NCI-H128 (cell line): Measurements from ENCODE around the gene CHRDL1.
"Not testable (repeated sequence)": the region's sequence is repeated elsewhere in the genome, so short reads cannot be mapped to it uniquely, and the experiment has no call there.

Source experiments
- DNase-seq: peaks from one replicate; lab custom pipeline; 2025; ENCODE audit not compliant: unreplicated experiment; lab: John Stamatoyannopoulos, UW

Gene CHRDL1, protein sequence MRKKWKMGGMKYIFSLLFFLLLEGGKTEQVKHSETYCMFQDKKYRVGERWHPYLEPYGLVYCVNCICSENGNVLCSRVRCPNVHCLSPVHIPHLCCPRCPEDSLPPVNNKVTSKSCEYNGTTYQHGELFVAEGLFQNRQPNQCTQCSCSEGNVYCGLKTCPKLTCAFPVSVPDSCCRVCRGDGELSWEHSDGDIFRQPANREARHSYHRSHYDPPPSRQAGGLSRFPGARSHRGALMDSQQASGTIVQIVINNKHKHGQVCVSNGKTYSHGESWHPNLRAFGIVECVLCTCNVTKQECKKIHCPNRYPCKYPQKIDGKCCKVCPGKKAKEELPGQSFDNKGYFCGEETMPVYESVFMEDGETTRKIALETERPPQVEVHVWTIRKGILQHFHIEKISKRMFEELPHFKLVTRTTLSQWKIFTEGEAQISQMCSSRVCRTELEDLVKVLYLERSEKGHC

DNA sequence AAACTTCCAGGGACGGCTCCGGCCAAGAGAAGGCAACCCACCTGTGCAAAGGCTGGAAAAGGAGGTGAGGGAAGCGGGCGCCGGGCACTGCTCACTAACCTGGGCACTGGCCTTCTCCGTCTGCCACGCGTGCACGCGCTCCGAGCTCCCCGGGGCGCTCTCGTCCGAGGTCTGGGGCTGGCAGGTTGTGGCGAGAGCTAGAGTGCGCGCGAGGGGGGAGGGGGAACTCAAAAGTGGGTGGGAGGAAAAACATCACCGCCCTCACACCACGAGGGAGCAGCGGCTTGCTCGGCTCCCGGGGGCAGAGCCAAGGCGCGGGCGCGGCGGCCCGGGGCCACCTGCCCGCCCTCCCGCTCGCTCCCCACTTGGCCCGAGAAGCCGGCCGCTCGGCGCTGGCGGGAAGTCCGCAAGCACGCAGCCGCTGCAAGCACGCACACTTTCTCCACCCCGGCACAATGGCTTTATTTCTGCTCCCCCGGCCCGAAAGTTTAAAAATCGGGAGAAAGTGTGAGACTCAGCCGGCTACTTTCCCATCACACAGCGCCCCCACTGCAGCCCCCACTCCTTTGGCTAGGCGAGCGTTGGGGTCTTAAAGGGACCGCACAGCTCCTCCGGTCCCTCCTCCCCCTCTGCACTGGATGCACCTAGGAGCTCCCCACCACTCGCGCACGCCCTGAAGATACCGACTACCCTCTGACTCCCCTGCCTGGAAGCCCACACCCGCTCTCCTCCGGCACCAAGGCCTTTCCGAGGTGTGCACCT is at the start of gene CHRDL1:
Gene CHRDL1 (minus strand): TSS at position 173 of the 762 bp plus-strand sequence. CDS start 3,636 bp downstream, outside the sequence.
- no peak for DNase-seq

DNA sequence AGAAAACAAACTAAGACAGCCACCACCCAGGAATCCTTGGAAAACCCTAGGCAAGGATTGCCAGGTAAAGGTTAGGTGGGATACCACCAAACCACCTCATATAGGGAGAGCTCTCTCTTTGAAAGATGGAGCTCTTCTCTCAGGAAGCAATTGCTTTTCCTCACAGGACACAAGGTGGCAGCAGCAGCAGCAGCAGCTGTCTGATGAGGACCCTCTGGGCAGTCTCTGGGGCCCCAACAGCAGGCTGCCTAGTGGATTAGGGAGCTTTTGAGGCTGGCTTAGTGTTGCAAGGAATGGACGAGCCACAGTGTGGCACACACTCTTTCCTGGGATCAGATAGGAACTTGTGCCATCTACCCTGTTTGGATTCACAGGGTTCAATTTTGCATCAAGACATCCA is 41.4 kb upstream of the CHRDL1 start:
- no peak for DNase-seq

DNA sequence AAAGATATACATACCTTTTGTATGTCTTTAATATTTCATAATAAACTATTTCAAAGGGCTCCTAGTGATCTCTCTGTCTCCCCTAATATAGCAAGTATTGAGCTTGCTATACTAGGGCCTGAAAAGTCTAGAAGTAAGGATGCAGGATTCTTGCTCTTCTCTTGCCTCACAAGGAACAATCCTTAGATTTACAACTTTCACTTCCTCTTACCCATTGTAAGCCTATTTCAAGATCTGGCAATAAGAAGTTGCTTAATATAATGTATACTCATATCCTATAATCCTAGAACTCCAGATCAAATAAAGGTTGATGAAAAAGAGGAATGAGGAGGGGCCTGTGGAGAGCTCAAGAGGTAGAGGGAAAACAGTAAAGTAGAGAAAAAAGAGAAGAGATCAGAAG is 40.8 kb upstream of the CHRDL1 start:
- DNase-seq, result no peak

DNA sequence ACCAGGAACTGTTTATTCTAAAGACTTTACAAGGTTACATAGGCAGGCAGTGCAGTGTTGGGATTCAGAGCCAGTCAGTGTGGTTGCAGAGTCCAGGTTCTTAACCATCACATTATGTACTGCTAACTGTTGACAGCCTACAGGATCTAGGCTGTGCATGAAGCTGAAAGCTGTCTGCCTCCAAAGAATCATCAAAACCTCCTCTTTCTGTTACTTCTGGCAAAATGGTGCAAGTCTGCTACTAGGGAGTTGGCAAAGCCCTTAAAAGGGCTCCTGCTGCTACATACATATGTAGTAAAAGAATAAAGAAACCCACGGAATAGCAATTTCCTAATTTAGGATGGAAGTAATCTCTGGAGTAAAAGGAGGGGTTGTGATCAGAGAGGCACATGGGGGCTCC is 40.4 kb upstream of the CHRDL1 start:
- no peak for DNase-seq

DNA sequence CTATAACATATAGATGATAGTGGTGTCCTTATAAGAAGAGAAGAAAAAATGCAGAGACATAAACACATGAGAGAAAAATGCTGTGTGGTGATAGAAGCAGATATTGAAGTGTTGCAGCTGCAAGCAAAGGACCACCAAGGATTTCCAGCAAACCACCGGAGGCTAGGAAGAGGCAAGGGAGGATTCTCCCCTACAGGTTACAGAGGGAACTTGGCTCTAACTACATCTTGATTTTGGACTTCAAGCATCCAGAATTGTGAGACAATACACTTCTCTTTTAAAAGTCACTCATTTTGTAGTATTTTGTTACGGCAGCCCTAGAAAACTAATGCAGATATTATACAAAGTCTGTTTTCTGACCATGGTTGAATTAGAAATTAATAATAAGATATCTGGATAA is 30.4 kb upstream of the CHRDL1 start:
- no peak for DNase-seq

DNA sequence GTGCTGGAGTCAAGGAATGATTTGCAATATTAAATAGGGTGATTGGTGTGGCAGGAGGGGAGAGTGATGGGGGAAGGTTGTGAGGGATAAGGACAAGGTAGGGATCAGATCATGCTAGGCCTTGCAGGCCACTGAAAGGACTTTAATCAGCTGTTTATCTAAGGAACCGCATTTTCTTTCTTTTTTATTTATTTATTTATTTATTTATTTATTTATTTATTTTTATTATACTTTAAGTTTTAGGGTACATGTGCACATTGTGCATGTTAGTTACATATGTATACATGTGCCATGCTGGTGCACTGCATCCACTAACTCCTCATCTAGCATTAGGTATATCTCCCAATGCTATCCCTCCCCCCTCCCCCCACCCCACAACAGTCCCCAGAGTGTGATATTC is 20.9 kb upstream of the CHRDL1 start:
- DNase-seq, result not testable (repeated sequence)

DNA sequence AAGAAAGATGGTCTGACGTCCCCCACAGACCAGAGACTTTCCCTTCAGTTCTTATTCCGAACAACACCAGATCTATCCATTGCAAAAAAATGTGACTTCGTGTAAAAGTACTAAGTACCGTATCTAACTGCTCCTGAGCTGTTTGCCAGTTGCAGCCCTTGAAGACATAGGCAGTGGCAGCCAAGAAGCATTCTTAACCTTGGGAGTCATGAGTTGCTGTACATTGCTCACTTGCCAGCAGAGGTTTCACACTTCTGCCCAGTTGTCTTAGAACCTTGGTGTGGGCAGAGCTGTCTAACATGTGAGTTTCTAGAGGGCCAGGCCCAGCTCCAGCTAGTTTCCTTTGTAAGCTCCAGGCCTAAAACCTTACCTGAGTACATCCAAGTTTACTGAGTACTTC is 10.5 kb upstream of the CHRDL1 start:
- DNase-seq, result no peak

DNA sequence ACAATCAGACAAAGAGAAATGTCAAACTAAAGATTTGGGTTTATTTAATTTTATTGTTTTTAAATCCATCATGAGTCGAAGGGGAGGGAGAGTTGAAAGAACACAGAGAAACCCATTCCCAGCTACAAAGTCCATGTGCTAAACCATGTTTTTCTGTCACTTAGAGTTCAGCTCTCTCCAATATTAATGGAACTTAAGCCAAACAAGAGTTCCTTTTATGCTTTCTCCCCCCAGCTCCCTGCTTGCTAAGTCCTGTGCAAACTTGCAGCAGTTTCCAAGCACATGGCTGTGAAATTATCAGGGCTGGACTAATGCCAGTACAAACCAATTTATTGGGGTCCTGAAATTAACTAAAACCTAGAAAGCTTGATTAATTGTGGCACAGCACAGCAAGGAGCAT is 9.7 kb upstream of the CHRDL1 start:
- DNase-seq, result no peak

DNA sequence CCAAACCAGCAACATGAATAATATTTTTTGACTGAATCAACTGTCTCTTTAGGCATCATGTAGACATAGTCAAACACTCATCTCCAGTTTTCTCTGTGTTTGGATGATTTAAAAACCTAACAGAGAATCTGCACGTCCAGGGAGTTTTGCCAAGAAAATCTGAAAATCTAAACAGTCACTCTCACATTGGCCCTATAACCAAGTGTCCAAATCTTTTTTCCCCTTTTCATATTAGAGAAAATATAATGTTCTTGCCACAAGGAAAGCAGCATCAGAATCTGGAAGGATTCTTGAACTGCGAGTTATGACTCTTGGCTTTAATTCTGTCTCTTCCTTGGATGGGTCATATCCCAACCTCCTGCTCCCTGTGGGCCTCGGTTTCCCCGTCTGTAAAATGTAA is 8.8 kb upstream of the CHRDL1 start:
- DNase-seq, result no peak

DNA sequence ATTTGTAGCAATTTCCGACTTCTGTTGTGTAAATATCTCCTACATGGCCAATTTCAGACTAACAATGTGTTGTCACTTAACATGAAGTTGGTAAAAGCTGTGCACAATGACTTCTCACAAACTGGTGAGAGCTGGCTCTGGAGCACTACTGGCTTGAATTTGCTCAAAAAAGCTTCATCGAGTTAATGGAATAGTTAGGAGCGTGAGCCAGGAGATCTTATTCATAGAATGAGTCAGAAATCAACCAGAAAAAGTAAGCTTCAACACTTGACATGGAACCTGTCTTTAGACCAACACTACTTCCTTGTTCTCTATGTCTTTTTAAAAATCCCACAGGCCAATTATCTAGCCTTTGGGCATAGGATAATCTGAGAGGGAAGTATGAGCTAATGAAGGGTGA is 7.9 kb upstream of the CHRDL1 start:
- DNase-seq, result no peak

DNA sequence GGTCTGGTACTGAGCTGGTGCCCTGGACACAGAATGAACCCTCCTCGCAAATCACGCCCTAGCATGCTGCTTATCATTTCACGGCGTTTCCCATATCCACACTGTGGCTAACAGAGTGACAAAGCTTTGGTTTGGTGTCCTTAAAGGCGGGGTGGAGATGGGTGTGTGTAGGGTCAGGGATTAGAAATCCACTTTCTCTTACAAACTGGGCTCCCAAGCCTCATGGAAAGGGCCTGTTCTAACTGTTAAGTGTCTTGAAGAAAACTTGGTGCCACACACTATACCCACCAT is 735 bp upstream of the CHRDL1 start:
- DNase-seq, result no peak

DNA sequence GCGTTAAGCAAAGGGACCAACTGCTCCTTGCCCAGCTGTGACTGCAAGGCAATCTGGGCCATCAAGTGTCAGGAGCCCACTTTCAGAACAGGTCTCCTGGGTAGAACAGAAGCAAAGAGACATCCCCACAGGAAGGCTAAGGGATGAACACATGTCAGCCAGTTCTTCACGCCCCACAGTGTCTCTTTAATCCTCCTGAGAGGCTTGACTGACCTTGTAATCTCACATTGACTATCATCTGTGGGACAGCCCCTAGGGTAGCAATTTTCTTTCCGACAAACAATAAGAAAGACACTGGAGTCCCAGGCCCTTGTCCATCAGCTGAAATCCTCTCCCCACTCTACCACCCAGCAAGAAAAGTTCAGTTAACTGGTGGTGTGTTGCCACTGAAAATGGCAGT is 1.0 kb downstream of the CHRDL1 start:
- DNase-seq, result no peak

DNA sequence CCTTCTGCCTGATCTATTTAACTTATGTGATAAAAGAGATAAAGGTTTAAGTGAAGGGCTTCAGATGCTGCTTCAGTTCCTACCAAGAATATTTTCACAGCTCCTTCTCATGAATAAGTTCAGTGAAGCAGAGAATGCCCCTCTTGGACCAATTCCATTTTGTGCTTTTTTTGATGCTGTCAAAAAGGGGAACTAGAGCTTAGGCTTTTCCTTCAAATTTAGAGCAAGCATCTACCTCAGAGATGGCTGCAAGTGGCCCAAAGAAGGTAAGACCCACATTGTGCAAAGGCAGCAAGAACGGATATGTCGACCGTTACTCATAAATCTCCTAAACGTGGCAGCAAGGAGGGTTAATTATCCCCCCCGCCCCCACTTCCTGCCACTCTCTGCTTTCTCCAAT is 4.5 kb downstream of the CHRDL1 start:
- no peak for DNase-seq

DNA sequence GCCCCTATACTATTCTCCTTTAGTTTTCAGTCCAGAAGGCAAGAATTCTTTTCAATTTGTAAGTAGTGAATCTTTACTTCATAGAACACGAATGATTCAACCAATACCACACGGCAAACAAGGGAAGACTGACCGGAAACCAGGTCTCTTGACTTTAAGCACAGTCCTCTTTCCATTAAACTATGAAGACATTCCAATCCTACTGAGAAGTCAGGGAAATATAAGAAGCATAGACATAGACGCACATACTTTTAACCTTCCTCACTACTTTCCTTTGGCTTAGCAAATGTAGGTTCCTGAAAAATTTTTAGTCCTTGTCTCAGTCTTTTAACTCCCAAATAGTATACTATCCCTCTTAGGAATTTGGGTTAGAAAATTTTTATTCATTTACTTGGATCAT is 9.1 kb downstream of the CHRDL1 start:
- no peak for DNase-seq

DNA sequence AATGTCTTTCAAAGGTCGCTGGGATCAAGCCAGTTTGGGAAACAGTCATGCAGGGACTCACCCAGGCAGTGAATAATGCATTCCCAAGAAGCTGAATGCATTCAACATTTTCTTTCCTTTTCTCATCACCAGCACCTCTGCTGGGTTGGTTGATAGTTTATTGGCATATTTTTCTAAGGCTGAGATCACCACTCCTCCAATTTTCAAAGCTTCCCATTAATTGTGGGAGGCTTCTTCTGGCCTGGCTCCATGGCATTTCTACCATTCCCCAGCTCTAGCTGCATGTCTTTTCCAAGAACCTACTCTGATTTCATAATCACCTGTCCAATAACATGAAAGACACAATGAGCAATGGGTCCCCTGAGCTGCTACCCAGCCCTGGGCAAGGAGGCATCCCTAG is 35.8 kb downstream of the CHRDL1 start:
- DNase-seq, result no peak

DNA sequence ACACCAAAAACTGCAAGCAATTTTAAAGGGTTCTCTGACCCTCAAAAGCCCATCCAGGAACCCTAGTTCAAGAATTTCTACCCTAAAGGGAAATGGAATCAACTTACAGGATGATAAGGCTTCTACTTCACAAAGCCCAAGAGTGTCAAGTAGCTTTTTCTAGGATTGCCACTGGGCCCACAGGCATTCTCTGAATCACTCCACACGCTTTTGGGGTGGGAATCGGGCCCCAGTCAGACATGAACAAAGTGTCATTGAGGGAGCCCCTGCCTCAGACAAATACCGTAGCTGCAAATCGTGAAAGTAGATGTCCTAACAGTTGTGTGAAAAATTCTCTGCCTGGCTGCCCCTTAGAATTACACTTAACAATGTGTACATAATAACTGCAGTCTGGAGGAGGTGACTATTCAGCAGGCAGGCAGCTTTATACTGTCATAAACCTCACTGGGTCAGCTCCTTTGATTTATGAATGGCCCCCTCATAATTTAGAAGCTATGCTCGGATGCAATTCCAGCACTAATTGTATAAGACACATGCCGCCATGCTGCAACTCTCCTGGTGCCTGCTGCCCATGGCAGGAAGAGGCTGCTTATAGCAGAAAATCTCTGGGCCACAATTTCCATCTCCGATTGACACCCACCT is 36.7 kb downstream of the CHRDL1 start:
- DNase-seq, result no peak

DNA sequence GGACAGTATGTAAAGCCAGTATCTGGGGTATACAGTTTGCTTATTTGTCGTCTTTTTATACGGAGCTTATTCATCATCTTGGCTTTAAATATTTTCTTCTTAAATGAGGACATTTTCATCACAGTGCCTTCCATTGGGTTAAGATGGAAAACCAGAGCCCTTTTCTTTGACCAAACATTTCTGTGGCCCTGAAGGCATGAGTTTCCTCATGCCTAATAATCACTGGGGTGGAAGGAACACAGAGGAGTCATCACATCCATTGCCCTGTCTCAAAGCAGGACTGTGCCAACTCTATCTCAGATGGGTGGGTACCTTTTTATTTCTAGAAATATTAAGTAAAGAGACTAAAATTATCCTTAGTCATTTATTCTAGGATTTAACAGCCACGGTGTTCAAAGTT is 40.0 kb downstream of the CHRDL1 start:
- no peak for DNase-seq

DNA sequence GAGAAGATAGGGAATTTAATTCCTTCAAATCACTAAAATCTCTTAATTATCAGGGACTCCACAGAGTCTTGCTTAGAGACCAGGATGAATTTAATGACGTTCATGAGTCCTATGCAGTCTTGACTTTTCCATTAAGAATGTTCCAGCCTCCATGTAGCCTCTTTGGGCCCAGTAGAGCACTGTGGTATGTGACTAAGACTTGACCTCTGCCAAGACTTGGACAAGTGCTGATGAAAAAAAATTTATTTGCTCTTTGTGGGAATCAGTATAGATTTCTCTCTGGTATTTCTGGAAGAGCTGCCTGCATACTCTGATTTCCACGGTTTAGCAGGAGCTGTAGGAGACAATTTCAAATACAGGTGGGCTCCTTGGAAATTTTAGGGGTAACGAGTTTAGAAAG is 40.6 kb downstream of the CHRDL1 start:
- DNase-seq, result no peak

DNA sequence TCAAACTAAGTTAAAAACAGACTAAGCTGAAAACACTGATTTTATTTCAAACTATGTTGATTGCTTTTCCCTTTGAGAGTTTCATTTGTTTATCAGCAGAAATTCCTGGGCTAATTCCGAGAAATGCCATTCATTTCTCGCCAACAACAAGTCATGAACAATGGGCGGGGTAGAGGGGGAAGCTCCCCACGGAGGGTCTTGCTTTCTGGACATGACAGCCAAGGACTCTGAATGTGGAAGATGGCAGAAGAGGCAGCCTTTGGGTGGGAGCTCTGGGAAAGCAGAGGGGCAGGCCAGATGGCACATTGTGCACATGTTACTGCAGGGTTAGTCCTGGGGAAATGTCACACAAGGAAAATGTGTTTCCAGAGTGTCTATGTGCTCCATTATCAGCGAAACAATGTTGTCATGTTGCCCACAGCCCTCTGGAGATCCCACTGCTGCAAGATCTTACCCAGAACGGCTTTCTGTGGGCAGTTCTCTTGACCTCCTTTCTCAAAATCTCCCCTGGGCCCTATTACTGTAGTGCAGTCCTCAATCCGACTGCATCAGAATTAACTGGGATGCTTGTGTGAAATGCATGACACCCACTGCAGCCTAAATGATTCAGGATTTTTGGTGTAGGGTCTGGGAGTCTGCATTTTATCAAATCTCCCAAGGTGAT is 45.0 kb downstream of the CHRDL1 start:
- DNase-seq, result no peak

DNA sequence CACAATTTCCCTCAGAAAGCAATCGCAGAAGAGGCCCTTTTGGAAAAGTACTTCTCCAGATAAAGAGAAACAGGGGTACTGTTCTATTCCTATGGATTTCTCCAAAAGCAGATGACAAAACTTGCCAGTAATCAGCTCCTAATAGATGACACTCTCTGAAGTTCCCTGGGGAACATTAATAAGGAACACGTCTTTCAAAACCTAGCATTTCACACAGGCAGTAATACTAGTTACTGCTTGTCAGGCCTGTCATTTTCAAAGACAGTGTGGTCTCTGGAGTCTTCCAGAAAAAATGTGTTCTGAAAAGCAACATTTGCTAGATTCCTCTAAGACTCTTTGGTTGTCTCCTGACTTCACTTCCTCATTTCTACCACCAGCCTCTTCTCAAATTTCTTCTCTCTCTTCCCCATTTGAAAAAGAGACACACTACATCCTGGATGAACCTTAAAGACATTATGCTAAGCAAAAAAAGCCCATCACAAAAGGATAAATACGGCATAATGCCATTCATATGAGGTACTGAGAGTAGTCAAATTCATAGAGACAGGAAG is 47.3 kb downstream of the CHRDL1 start:
- no peak for DNase-seq

DNA sequence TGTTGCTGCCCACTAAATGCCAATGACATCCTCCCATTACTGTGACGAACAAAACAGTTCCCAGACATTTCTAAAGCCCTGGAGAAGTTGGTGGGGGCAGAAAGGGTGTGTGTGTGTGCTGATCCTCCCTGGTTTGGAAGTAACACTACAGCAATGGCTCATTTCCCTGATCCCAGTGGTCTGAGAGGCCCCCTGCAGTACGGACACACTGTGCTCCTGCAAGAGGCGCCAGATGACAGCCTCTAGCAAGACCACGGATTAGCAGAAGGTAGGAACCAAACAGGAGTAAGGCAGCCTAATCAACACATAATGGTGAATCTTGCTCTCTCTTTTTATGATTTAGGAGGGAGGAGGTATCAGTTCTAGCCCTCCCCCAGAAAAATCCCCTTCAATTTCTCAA is 49.6 kb downstream of the CHRDL1 start:
- DNase-seq, result no peak
